Stomach smooth muscle (tissue), 2 donors: ENCODE results near the gene NEFH.

ENCODE experiments used
- H3K27ac ChIP-seq: one replicate; pipeline ENCODE4 v1.7.0; 2013; ENCODE audit warnings: mild to moderate bottlenecking, low read length, inconsistent platforms
- H3K27me3 ChIP-seq, 2 donors: one replicate each; pipeline ENCODE4 v1.7.0; 2013; ENCODE audit warnings: low read length in 2 of 2; ENCODE audit not compliant: insufficient read depth in 2 of 2, control insufficient read depth in 1 of 2
- H3K36me3 ChIP-seq, 2 donors: one replicate each; pipeline ENCODE4 v1.7.0; 2013; ENCODE audit warnings: low read length in 2 of 2; ENCODE audit not compliant: control insufficient read depth in 2 of 2, insufficient read depth in 2 of 2
- H3K4me1 ChIP-seq: one replicate; pipeline ENCODE4 v1.7.0; 2013; ENCODE audit warnings: low read length; ENCODE audit not compliant: control insufficient read depth, insufficient read depth
- H3K4me3 ChIP-seq, 2 donors: one replicate each; pipeline ENCODE4 v1.7.0; 2013; ENCODE audit warnings: low read length in 2 of 2
- H3K9ac ChIP-seq, 2 donors: one replicate each; pipeline ENCODE4 v1.7.0; 2013; ENCODE audit warnings: low read length in 2 of 2, mild to moderate bottlenecking in 1 of 2
- H3K9me3 ChIP-seq, 2 donors: one replicate each; pipeline ENCODE4 v1.7.0; 2013; ENCODE audit warnings: low read length in 2 of 2; ENCODE audit not compliant: control insufficient read depth in 2 of 2
- donor health status: healthy.
- donor health status: Pancreatic carcinoma.

Gene NEFH

DNA sequence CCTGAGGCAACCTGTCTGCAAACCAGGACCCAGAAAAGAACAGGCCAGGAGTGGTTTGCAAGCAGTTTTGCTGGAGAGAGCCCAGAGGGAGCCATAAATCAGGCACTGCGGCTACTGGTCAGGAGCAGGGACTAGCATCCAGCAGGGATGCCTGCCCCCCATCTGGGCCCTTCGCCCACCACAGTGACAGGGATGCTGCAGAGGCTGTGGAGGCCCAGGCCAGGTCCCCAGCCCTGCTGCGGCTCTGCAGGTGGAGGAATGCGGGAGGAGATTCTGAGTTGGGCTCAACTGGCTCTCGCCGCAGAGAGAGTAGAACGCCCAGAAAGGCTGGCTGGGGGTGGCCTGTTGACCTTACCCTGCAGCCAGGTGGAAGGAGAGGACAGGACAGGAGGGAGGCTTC, 16.4 kb upstream of the NEFH start:
- H3K9ac ChIP-seq: no peak overlapping the region
- no peaks in the 10 kb centered on the region for H3K9me3 ChIP-seq
- no peak overlapping the region for H3K4me3 ChIP-seq
- H3K27me3 ChIP-seq: peaks cover 2 to 5% of the 10 kb centered on the region in 2 donors
- H3K36me3 ChIP-seq: no peaks in the 10 kb centered on the region
- H3K4me1 ChIP-seq: no peaks in the 10 kb centered on the region
- H3K27ac ChIP-seq: no peak overlapping the region

GRCh38 chr22:29464581-29464980, 15.4 kb upstream of the NEFH start:
- H3K36me3 ChIP-seq: no peaks in the 10 kb centered on the region
- peaks cover 2 to 9% of the 10 kb centered on the region in 2 donors for H3K27me3 ChIP-seq
- H3K4me1 ChIP-seq: no peaks in the 10 kb centered on the region
- no peaks in the 10 kb centered on the region for H3K9me3 ChIP-seq
- H3K27ac ChIP-seq: no peak overlapping the region
- no peak overlapping the region for H3K4me3 ChIP-seq
- H3K9ac ChIP-seq: no peak overlapping the region

GRCh38 chr22:29469755-29470154, 10.3 kb upstream of the NEFH start:
- Histone ChIP-seq H3K27me3 (peaks cover 17 to 24% of the 10 kb centered on the region in 2 donors), H3K9me3 (no peaks in the 10 kb centered on the region), H3K9ac (no peak overlapping the region), H3K4me1 (peaks cover 6% of the 10 kb centered on the region), H3K36me3 (no peaks in the 10 kb centered on the region), H3K27ac (no peak overlapping the region), H3K4me3 (no peak overlapping the region)

DNA sequence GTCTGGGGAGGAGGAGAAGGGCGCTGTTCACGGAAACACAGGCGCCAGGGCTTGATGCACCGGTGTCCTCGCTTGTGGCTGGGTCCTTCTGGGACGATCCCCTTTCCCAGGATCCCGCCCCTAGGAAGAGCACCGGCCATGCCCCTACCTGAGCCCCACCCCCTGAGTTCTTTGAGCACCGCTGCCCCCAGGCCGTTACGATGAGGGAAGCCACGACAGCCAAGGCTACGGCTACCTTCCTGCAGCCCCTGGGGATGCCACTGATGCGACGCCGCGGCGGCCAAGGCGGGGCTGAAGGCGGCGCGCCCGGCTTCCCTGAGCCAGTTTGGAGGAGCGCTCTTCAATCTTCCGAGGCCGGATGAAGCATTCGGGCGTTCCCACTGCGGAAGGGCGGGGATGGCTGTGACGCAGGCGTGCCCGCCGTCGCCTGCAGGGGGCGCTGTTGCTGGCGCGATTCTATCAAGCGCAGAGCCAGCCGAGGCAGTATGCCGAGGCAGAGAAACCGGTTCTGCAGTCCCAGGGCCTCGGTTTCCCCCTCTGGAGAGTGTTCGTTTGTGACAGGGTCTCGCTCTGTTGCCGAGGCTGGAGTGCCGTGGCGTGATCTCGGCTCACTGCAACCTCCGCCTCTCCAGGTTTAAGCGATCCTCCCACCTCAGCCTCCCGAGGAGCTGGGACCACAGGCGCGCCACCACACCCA, 9.7 kb upstream of the NEFH start:
- H3K9me3 ChIP-seq: no peaks in the 10 kb centered on the region
- H3K9ac ChIP-seq: no peak overlapping the region
- peak overlapping the region in 1 of 2 donors; percentile 44 for H3K4me3 ChIP-seq
- H3K27me3 ChIP-seq: peaks cover 17 to 24% of the 10 kb centered on the region in 2 donors
- peaks cover 6% of the 10 kb centered on the region for H3K4me1 ChIP-seq
- H3K36me3 ChIP-seq: no peaks in the 10 kb centered on the region
- H3K27ac ChIP-seq: no peak overlapping the region

GRCh38 chr22:29473001-29473400, 7.0 kb upstream of the NEFH start:
- H3K27ac ChIP-seq: no peak overlapping the region
- H3K9ac ChIP-seq: no peak overlapping the region
- H3K9me3 ChIP-seq: no peaks in the 10 kb centered on the region
- peaks cover 22 to 32% of the 10 kb centered on the region in 2 donors for H3K27me3 ChIP-seq
- H3K4me3 ChIP-seq: no peak overlapping the region
- H3K36me3 ChIP-seq: no peaks in the 10 kb centered on the region
- H3K4me1 ChIP-seq: peaks cover 6% of the 10 kb centered on the region

- no peak overlapping the region for H3K9ac ChIP-seq
- H3K36me3 ChIP-seq: no peaks in the 10 kb centered on the region
- no peak overlapping the region for H3K4me3 ChIP-seq
- no peaks in the 10 kb centered on the region for H3K9me3 ChIP-seq
- H3K27me3 ChIP-seq: peaks cover 34 to 48% of the 10 kb centered on the region in 2 donors
- H3K4me1 ChIP-seq: peaks cover 6% of the 10 kb centered on the region
- H3K27ac ChIP-seq: no peak overlapping the region
Observed at GRCh38 chr22:29475550-29475949, 4.5 kb upstream of the NEFH start.

- Histone ChIP-seq H3K9ac (no peak overlapping the region), H3K27ac (no peak overlapping the region), H3K4me1 (peaks cover 11% of the 10 kb centered on the region), H3K4me3 (no peak overlapping the region), H3K36me3 (no peaks in the 10 kb centered on the region), H3K27me3 (peaks cover 35 to 50% of the 10 kb centered on the region in 2 donors), H3K9me3 (no peaks in the 10 kb centered on the region)
Observed at GRCh38 chr22:29476116-29476515, 3.9 kb upstream of the NEFH start.

DNA sequence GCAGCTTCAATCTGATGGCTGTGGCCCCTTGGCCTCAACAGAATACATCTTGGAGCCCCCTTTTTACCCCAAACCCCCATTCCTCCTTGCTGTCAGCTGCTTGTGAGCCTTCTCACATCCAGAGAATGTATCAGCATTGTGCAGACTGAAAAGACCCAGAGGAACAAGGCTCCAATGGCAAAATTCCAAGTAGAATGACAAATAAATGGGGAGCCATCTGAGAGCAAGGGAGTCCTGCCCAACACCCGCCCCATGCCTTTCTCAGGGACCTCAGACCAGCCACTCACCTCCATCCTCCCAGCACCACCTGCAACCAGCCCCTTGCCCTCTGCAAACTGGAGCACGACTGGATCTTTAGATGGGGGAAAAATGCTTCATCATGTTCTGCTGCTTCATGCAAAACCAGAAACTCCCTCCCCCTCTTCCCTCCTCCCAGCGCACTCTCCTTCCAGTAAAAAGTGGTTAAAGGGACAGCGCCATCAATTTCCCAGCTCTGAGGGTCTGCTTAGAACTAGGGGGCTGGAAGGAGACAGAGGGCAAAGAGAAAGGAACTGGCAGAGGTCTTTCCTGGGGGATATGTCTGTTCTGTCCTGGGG, 2.2 kb upstream of the NEFH start:
- Histone ChIP-seq H3K36me3 (no peaks in the 10 kb centered on the region), H3K27me3 (peaks cover 49 to 59% of the 10 kb centered on the region in 2 donors), H3K4me1 (peaks cover 11% of the 10 kb centered on the region), H3K4me3 (no peak overlapping the region), H3K9me3 (no peaks in the 10 kb centered on the region), H3K9ac (no peak overlapping the region), H3K27ac (no peak overlapping the region)

DNA sequence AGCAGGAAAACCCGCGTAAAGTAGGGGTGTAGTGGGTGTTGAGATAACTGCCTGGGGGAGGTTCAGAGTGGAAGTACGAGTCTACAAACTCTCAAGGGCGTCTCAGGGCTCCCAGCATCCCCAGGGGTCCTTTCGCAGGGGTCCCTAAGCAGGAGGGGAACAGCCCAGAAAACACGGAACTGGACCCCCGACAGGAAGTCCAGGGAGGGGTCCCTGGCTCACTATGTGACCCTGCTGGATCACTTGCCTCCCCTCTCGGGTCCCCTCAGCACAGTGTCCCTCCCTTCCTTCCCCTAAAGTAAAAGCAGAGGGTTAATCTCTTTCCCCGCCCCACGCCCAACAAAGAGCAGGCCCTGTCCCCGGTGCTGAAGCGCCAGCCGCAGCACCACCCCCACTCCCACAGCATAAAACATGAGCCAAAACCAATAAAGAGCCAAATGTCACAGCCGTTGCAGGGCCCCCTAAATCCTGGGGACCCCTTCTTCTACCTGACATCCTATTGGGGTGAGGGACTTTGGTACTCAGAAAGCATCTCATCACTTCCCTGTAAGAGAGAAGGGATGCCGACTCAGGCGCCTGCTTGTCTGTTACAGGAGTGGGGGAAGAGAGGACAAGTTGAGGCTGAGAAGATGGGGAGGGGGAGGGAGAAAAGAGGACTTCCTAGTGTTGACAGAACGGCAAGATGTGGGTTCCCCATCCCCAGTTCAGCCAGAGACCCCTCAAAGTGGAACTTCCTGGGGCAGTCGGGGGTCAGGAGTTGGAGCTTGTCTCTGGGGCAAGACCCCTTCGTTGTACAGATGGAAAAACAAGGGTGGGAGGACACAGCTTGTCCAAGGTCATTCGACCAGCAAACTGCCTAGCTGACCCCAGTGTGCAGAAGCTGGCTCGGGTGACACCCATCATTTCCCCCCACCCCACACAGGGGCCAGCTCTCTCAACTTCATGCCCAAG, 1.4 kb upstream of the NEFH start:
- no peaks in the 10 kb centered on the region for H3K9me3 ChIP-seq
- peaks cover 11% of the 10 kb centered on the region for H3K4me1 ChIP-seq
- no peak overlapping the region for H3K9ac ChIP-seq
- peaks cover 50 to 56% of the 10 kb centered on the region in 2 donors for H3K27me3 ChIP-seq
- no peak overlapping the region for H3K4me3 ChIP-seq
- H3K27ac ChIP-seq: no peak overlapping the region
- no peaks in the 10 kb centered on the region for H3K36me3 ChIP-seq

- peak overlapping the region in 1 of 2 donors; percentile 44 for H3K4me3 ChIP-seq
- no peak overlapping the region for H3K27ac ChIP-seq
- no peaks in the 10 kb centered on the region for H3K36me3 ChIP-seq
- peaks cover 50 to 54% of the 10 kb centered on the region in 2 donors for H3K27me3 ChIP-seq
- no peaks in the 10 kb centered on the region for H3K9me3 ChIP-seq
- peaks cover 11% of the 10 kb centered on the region for H3K4me1 ChIP-seq
- no peak overlapping the region for H3K9ac ChIP-seq
Observed at GRCh38 chr22:29480262-29480511, 169 bp downstream of the NEFH start.
